GM23338 (cell line): Measurements from ENCODE around the gene AHCY. TPM values are rescaled to one million over a fixed set of nuclear protein-coding genes. Genes with fewer than 3 reads are reported as not detected.

Source experiments
- ATAC-seq: fragments of 200-7000 bp; cut with Tn5 transposase; 3 replicates; pipeline ENCODE4 v1.9.1; 2020
- DNase-seq: peaks from one replicate; pipeline ENCODE4 v3.0.0-alpha.2; 2015; ENCODE audit warnings: low spot score
- H2AFZ ChIP-seq: fragments of 200-600 bp; sonication (generic); 2 replicates; pipeline ENCODE4 v1.8.0; 2016; ENCODE audit warnings: antibody characterized with exemption, mild to moderate bottlenecking, moderate library complexity
- H3F3A ChIP-seq: fragments of 200-600 bp; sonication (generic); replicated peaks from 2 replicates; pipeline ENCODE4 v1.8.0; 2017; ENCODE audit warnings: antibody characterized with exemption, mixed run types, low read depth
- H3K27ac ChIP-seq: fragments of 200-600 bp; sonication (generic); 2 replicates; pipeline ENCODE4 v1.6.1; 2016; ENCODE audit warnings: low read depth
- H3K27me3 ChIP-seq: fragments of 200-600 bp; sonication (generic); 2 replicates; pipeline ENCODE4 v1.8.0; 2016; ENCODE audit warnings: mild to moderate bottlenecking, mixed run types, moderate library complexity; ENCODE audit not compliant: insufficient read depth
- H3K36me3 ChIP-seq: fragments of 200-600 bp; sonication (generic); 2 replicates; pipeline ENCODE4 v1.8.0; 2016; ENCODE audit warnings: mild to moderate bottlenecking; ENCODE audit not compliant: insufficient read depth
- H3K4me1 ChIP-seq: fragments of 200-600 bp; sonication (generic); 2 replicates; pipeline ENCODE4 v1.8.0; 2016; ENCODE audit warnings: mild to moderate bottlenecking, moderate library complexity; ENCODE audit not compliant: insufficient read depth
- H3K4me2 ChIP-seq: fragments of 200-600 bp; sonication (generic); 2 replicates; pipeline ENCODE4 v1.7.1; 2017; ENCODE audit warnings: mixed run types
- H3K4me3 ChIP-seq: fragments of 200-600 bp; sonication (generic); 2 replicates; pipeline ENCODE4 v1.6.1; 2016; ENCODE audit warnings: mixed run types
- H3K79me2 ChIP-seq: fragments of 200-600 bp; sonication (generic); replicated peaks from 2 replicates; pipeline ENCODE4 v1.8.0; 2017; ENCODE audit warnings: mild to moderate bottlenecking; ENCODE audit not compliant: insufficient read depth
- H3K9me2 ChIP-seq: fragments of 200-600 bp; sonication (generic); 2 replicates; pipeline ENCODE4 v1.8.0; 2017; ENCODE audit not compliant: insufficient read depth
- H4K20me1 ChIP-seq: fragments of 200-600 bp; sonication (generic); replicated peaks from 2 replicates; pipeline ENCODE4 v1.8.0; 2017; ENCODE audit warnings: mild to moderate bottlenecking; ENCODE audit not compliant: insufficient read depth
- H3K27ac Mint-ChIP-seq: 2 replicates; pipeline ENCODE4 v1.8.0; 2020; ENCODE audit warnings: inconsistent platforms, mild to moderate bottlenecking, moderate library complexity, mixed read lengths
- H3K27me3 Mint-ChIP-seq: 3 replicates; pipeline ENCODE4 v1.8.0; 2022; ENCODE audit warnings: low read depth, mild to moderate bottlenecking, moderate library complexity, mixed read lengths, inconsistent platforms; ENCODE audit not compliant: insufficient read depth, poor library complexity
- H3K36me3 Mint-ChIP-seq: 3 replicates; pipeline ENCODE4 v1.8.0; 2021; ENCODE audit warnings: low read depth, mild to moderate bottlenecking, inconsistent platforms, moderate library complexity, mixed read lengths
- H3K4me1 Mint-ChIP-seq: 3 replicates; pipeline ENCODE4 v1.8.0; 2020; ENCODE audit warnings: mild to moderate bottlenecking, inconsistent platforms, mixed read lengths
- H3K4me3 Mint-ChIP-seq: 3 replicates; pipeline ENCODE4 v1.8.0; 2021; ENCODE audit warnings: moderate library complexity, mild to moderate bottlenecking, inconsistent platforms, mixed read lengths
- H3K9me3 Mint-ChIP-seq: 3 replicates; pipeline ENCODE4 v1.8.0; 2020; ENCODE audit warnings: moderate library complexity, mild to moderate bottlenecking, inconsistent platforms, mixed read lengths
- CREB1 ChIP-seq: fragments of 250-450 bp; sonication (Bioruptor Pico); IDR thresholded peaks from 2 replicates; pipeline ENCODE4 v1.5.0; 2020; ENCODE audit warnings: low read depth, mild to moderate bottlenecking, moderate library complexity
- ETS1 ChIP-seq: IDR thresholded peaks from 2 replicates; pipeline ENCODE4 v1.6.1; 2016; ENCODE audit warnings: antibody characterized with exemption
- EZH2 ChIP-seq: fragments of 200-600 bp; sonication (generic); IDR thresholded peaks from one replicate; pipeline ENCODE4 v1.8.0; 2017; ENCODE audit warnings: antibody characterized with exemption, mild to moderate bottlenecking, low read depth; ENCODE audit not compliant: unreplicated experiment
- EZH2phosphoT487 ChIP-seq: fragments of 200-600 bp; sonication (generic); IDR thresholded peaks from one replicate; pipeline ENCODE4 v1.8.1; 2018; ENCODE audit warnings: antibody characterized with exemption; ENCODE audit not compliant: unreplicated experiment
- JUNB ChIP-seq: IDR thresholded peaks from one replicate; pipeline ENCODE4 v1.6.1; 2016; ENCODE audit warnings: antibody characterized with exemption; ENCODE audit not compliant: unreplicated experiment
- NANOG ChIP-seq: IDR thresholded peaks from 2 replicates; pipeline ENCODE4 v1.6.1; 2016; ENCODE audit warnings: antibody characterized with exemption, borderline replicate concordance
- POLR2AphosphoS5 ChIP-seq: IDR thresholded peaks from 2 replicates; pipeline ENCODE4 v1.6.1; 2016; ENCODE audit warnings: antibody characterized with exemption, low read depth
- STAT1 ChIP-seq: IDR thresholded peaks from one replicate; pipeline ENCODE4 v1.6.1; 2016; ENCODE audit warnings: antibody characterized with exemption; ENCODE audit not compliant: unreplicated experiment
- ZNF114 ChIP-seq: fragments of 250-450 bp; sonication (Bioruptor Pico); IDR thresholded peaks from 2 replicates; pipeline ENCODE4 v1.5.0; 2020; ENCODE audit warnings: mild to moderate bottlenecking, moderate library complexity
- ZNF331 ChIP-seq: fragments of 250-450 bp; sonication (Bioruptor Pico); IDR thresholded peaks from 2 replicates; pipeline ENCODE4 v1.5.0; 2020; ENCODE audit warnings: low read depth, mild to moderate bottlenecking, moderate library complexity
- polyA plus RNA-seq: library from polyadenylated mRNA; unstranded; fragments of >200 nt; fragmentation: Nextera tagmentation; extraction: Ambion mirVana; gene quantifications from 2 replicates; pipeline ENCODE4 v1.2.1, GENCODE V29; 2016
- total RNA-seq: library from RNA; depleted of rRNA; stranded (reverse); fragments of >200 nt; shearing (Covaris generic); gene quantifications from 2 replicates; pipeline ENCODE4 v1.2.3, GENCODE V29; 2014
- TF ChIP-seq, protein P1 (sequence below), 2 experiments: fragments of 200-600 bp in 1 of 2; sonication (generic) in 1 of 2; conservative IDR thresholded peaks; 2 replicates each; pipeline versions ENCODE4 v1.5.1 to v1.6.1; 2016 to 2017; ENCODE audit warnings: antibody characterized with exemption in 2 of 2, low read depth in 2 of 2, mild to moderate bottlenecking in 2 of 2, moderate library complexity in 1 of 2
- TF ChIP-seq, protein P2 (sequence below): IDR thresholded peaks from one replicate; pipeline ENCODE4 v1.6.1; 2018; ENCODE audit warnings: antibody characterized with exemption; ENCODE audit not compliant: unreplicated experiment
- TF ChIP-seq, protein P3 (sequence below): fragments of 250-450 bp; sonication (Bioruptor Pico); IDR thresholded peaks from 2 replicates; pipeline ENCODE4 v1.5.0; 2020; ENCODE audit warnings: mild to moderate bottlenecking, moderate library complexity

Gene AHCY
- total and polyA plus RNA-seq, 2 experiments from 2014 or later: 138 to 423 TPM

- H4K20me1 ChIP-seq: no peaks in the 10 kb centered on the region
- peaks cover 7% of the 10 kb centered on the region; the same call in 2 of the 3 replicates for H3K4me1 Mint-ChIP-seq
- ATAC-seq (no peak), DNase-seq (no peak)
- H3K27me3 Mint-ChIP-seq: peaks cover 2% of the 10 kb centered on the region
- H3K36me3 Mint-ChIP-seq: no peaks in the 10 kb centered on the region
- no peak overlapping the region for H2AFZ ChIP-seq
- 0 out of 2 replicates have a peak, but pooled peaks cover 10% of the 10 kb centered on the region for H3K4me1 ChIP-seq
- no peaks in the 10 kb centered on the region for H3K79me2 ChIP-seq
- H3K36me3 ChIP-seq: no peaks in the 10 kb centered on the region
- peaks cover 2% of the 10 kb centered on the region; the same call in 2 of the 3 replicates for H3K9me3 Mint-ChIP-seq
- H3K9me2 ChIP-seq: no peaks in the 10 kb centered on the region
- no peaks in the 10 kb centered on the region for H3K27me3 ChIP-seq
- H3K4me2 ChIP-seq: no peak overlapping the region
- no peak for TF ChIP-seq ZNF114 (CRISPR knock-in tag)
- TF ChIP-seq, protein P1, sequence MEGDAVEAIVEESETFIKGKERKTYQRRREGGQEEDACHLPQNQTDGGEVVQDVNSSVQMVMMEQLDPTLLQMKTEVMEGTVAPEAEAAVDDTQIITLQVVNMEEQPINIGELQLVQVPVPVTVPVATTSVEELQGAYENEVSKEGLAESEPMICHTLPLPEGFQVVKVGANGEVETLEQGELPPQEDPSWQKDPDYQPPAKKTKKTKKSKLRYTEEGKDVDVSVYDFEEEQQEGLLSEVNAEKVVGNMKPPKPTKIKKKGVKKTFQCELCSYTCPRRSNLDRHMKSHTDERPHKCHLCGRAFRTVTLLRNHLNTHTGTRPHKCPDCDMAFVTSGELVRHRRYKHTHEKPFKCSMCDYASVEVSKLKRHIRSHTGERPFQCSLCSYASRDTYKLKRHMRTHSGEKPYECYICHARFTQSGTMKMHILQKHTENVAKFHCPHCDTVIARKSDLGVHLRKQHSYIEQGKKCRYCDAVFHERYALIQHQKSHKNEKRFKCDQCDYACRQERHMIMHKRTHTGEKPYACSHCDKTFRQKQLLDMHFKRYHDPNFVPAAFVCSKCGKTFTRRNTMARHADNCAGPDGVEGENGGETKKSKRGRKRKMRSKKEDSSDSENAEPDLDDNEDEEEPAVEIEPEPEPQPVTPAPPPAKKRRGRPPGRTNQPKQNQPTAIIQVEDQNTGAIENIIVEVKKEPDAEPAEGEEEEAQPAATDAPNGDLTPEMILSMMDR (conservative IDR thresholded peaks at IDR 0.05; ENCODE audit: low read depth in 2 of 2): no peak
- no peak for TF ChIP-seq JUNB
- TF ChIP-seq, protein P2, sequence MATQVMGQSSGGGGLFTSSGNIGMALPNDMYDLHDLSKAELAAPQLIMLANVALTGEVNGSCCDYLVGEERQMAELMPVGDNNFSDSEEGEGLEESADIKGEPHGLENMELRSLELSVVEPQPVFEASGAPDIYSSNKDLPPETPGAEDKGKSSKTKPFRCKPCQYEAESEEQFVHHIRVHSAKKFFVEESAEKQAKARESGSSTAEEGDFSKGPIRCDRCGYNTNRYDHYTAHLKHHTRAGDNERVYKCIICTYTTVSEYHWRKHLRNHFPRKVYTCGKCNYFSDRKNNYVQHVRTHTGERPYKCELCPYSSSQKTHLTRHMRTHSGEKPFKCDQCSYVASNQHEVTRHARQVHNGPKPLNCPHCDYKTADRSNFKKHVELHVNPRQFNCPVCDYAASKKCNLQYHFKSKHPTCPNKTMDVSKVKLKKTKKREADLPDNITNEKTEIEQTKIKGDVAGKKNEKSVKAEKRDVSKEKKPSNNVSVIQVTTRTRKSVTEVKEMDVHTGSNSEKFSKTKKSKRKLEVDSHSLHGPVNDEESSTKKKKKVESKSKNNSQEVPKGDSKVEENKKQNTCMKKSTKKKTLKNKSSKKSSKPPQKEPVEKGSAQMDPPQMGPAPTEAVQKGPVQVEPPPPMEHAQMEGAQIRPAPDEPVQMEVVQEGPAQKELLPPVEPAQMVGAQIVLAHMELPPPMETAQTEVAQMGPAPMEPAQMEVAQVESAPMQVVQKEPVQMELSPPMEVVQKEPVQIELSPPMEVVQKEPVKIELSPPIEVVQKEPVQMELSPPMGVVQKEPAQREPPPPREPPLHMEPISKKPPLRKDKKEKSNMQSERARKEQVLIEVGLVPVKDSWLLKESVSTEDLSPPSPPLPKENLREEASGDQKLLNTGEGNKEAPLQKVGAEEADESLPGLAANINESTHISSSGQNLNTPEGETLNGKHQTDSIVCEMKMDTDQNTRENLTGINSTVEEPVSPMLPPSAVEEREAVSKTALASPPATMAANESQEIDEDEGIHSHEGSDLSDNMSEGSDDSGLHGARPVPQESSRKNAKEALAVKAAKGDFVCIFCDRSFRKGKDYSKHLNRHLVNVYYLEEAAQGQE: no peak
- no peak for TF ChIP-seq ZNF331 (CRISPR knock-in tag)
- TF ChIP-seq POLR2AphosphoS5: no peak
- TF ChIP-seq, protein P3, sequence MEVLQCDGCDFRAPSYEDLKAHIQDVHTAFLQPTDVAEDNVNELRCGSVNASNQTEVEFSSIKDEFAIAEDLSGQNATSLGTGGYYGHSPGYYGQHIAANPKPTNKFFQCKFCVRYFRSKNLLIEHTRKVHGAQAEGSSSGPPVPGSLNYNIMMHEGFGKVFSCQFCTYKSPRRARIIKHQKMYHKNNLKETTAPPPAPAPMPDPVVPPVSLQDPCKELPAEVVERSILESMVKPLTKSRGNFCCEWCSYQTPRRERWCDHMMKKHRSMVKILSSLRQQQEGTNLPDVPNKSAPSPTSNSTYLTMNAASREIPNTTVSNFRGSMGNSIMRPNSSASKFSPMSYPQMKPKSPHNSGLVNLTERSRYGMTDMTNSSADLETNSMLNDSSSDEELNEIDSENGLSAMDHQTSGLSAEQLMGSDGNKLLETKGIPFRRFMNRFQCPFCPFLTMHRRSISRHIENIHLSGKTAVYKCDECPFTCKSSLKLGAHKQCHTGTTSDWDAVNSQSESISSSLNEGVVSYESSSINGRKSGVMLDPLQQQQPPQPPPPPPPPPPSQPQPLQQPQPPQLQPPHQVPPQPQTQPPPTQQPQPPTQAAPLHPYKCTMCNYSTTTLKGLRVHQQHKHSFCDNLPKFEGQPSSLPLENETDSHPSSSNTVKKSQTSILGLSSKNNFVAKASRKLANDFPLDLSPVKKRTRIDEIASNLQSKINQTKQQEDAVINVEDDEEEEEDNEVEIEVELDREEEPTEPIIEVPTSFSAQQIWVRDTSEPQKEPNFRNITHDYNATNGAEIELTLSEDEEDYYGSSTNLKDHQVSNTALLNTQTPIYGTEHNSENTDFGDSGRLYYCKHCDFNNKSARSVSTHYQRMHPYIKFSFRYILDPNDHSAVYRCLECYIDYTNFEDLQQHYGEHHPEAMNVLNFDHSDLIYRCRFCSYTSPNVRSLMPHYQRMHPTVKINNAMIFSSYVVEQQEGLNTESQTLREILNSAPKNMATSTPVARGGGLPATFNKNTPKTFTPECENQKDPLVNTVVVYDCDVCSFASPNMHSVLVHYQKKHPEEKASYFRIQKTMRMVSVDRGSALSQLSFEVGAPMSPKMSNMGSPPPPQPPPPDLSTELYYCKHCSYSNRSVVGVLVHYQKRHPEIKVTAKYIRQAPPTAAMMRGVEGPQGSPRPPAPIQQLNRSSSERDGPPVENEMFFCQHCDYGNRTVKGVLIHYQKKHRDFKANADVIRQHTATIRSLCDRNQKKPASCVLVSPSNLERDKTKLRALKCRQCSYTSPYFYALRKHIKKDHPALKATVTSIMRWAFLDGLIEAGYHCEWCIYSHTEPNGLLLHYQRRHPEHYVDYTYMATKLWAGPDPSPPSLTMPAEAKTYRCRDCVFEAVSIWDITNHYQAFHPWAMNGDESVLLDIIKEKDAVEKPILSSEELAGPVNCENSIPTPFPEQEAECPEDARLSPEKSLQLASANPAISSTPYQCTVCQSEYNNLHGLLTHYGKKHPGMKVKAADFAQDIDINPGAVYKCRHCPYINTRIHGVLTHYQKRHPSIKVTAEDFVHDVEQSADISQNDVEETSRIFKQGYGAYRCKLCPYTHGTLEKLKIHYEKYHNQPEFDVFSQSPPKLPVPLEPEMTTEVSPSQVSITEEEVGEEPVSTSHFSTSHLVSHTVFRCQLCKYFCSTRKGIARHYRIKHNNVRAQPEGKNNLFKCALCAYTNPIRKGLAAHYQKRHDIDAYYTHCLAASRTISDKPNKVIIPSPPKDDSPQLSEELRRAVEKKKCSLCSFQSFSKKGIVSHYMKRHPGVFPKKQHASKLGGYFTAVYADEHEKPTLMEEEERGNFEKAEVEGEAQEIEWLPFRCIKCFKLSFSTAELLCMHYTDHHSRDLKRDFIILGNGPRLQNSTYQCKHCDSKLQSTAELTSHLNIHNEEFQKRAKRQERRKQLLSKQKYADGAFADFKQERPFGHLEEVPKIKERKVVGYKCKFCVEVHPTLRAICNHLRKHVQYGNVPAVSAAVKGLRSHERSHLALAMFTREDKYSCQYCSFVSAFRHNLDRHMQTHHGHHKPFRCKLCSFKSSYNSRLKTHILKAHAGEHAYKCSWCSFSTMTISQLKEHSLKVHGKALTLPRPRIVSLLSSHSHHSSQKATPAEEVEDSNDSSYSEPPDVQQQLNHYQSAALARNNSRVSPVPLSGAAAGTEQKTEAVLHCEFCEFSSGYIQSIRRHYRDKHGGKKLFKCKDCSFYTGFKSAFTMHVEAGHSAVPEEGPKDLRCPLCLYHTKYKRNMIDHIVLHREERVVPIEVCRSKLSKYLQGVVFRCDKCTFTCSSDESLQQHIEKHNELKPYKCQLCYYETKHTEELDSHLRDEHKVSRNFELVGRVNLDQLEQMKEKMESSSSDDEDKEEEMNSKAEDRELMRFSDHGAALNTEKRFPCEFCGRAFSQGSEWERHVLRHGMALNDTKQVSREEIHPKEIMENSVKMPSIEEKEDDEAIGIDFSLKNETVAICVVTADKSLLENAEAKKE (CRISPR knock-in tag): no peak
- TF ChIP-seq EZH2: no peak
- TF ChIP-seq CREB1: no peak
- no peak for TF ChIP-seq ETS1
- no peak for TF ChIP-seq STAT1
- TF ChIP-seq EZH2phosphoT487: no peak
- TF ChIP-seq NANOG: no peak
- no peak overlapping the region for H3K4me3 Mint-ChIP-seq
- H3K27ac ChIP-seq: no peak overlapping the region
- no peaks in the 10 kb centered on the region for H3F3A ChIP-seq
- no peak overlapping the region for H3K27ac Mint-ChIP-seq
- no peak overlapping the region for H3K4me3 ChIP-seq
These were observed 59.8 kb downstream of the AHCY start for GRCh38 chr20:34243377-34243776.
